Measurements from ENCODE around the gene AOPEP. TPM values are rescaled to one million over a fixed set of nuclear protein-coding genes. Genes with fewer than 3 reads are reported as not detected.

Gene AOPEP
- polyA plus RNA-seq, 1 donor from 2014 or later, result 10.0 TPM

DNA sequence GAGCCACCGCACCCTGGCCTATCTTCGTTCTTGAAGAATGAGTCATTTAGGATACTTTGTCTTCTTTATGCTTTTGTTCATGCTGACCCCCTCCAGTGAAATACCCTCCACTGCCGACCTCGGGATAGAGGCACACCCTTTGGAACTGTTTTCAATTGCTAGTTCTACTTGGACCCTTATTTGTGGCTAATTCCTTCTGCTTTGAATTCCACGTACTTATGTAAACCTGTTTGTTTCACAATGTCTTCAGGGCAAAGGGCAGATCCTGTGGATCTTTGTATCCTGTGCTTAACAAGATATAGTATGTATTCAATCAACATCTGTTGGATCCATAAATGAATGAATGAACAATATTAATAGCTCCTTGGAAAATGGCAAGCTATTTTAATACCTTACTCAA, 19.6 kb upstream of the AOPEP start:
- no peaks in the 10 kb centered on the region for H3K79me2 ChIP-seq (replicated peaks; ENCODE audit: insufficient read depth, low read length)
- H4K20me1 ChIP-seq (ENCODE audit: insufficient read depth), result no peaks in the 10 kb centered on the region
- no peak overlapping the region for H3K4me2 ChIP-seq (ENCODE audit: low read length)
- H3K9me3 ChIP-seq (ENCODE audit: low read length), result no peaks in the 10 kb centered on the region
- H2AFZ ChIP-seq (ENCODE audit: low read depth, low read length), result no peak overlapping the region
- no peak overlapping the region for H3K4me3 ChIP-seq (ENCODE audit: low read length)
- no peaks in the 10 kb centered on the region for H3K27me3 ChIP-seq (ENCODE audit: insufficient read depth, low read depth, low read length)
- H3K9ac ChIP-seq (ENCODE audit: low read length), result no peak overlapping the region
- H3K36me3 ChIP-seq (ENCODE audit: insufficient read depth, low read length), result no peaks in the 10 kb centered on the region
- TF ChIP-seq RAD21 (conservative IDR thresholded peaks at IDR 0.05) (no peak), REST (IDR thresholded peaks at IDR 0.05; ENCODE audit: borderline replicate concordance) (no peak), EP300 (conservative IDR thresholded peaks at IDR 0.05; ENCODE audit: poor library complexity, severe bottlenecking) (no peak), POLR2AphosphoS5 (IDR thresholded peaks at IDR 0.05) (no peak), MXI1 (conservative IDR thresholded peaks at IDR 0.05; ENCODE audit: poor library complexity, severe bottlenecking) (no peak), EZH2 (IDR thresholded peaks at IDR 0.05; ENCODE audit: borderline replicate concordance, insufficient read depth, low read length, poor library complexity, severe bottlenecking) (no peak)
- TF ChIP-seq, protein P1, sequence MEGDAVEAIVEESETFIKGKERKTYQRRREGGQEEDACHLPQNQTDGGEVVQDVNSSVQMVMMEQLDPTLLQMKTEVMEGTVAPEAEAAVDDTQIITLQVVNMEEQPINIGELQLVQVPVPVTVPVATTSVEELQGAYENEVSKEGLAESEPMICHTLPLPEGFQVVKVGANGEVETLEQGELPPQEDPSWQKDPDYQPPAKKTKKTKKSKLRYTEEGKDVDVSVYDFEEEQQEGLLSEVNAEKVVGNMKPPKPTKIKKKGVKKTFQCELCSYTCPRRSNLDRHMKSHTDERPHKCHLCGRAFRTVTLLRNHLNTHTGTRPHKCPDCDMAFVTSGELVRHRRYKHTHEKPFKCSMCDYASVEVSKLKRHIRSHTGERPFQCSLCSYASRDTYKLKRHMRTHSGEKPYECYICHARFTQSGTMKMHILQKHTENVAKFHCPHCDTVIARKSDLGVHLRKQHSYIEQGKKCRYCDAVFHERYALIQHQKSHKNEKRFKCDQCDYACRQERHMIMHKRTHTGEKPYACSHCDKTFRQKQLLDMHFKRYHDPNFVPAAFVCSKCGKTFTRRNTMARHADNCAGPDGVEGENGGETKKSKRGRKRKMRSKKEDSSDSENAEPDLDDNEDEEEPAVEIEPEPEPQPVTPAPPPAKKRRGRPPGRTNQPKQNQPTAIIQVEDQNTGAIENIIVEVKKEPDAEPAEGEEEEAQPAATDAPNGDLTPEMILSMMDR (IDR thresholded peaks at IDR 0.05; ENCODE audit: poor library complexity, severe bottlenecking), result no peak
- no peaks in the 10 kb centered on the region for H3K9me2 ChIP-seq (ENCODE audit: insufficient read depth, low read length)
- H3F3A ChIP-seq (ENCODE audit: insufficient read depth, low read length, poor library complexity, severe bottlenecking), result no peaks in the 10 kb centered on the region
- H3K27ac ChIP-seq (ENCODE audit: low read length), result no peak overlapping the region

DNA sequence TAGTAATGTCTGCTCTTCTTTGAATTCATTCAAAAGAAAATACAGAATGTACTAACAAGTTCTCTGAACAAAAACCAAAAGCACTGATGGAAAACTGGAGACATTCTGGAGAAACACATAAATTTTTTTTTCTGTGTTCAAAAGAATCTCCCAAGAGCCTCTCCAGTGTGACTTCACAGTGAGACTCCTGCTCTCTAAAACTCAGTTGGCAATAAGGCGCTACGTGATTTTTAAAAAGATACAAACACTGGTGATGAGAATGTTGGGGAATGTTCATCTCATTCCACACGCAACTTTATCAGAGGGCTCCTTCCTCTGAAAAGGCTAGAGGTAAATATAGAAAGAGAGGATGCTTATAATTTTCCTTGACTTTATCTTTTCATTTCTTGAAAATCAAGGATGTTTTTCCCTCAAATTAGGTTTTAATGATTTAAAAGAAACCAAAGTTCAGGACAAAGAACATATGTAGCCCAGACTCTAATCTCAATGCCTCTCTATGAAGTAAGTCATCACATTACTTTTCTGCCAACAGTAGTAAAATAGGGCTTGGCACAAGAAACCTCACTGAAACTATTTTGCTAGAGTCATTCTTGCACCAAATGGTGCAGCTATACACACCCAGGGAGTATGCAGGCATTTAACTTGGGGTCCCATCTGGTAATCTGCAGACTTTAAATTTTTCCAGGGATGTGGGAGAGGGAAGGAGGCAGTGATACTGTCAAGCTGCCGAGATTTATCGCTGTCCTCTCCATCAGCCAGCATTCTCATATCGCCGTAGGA, 12.9 kb upstream of the AOPEP start:
- no peaks in the 10 kb centered on the region for H3K9me3 ChIP-seq (ENCODE audit: low read length)

More for the DNA sequence above, 12.9 kb upstream of the AOPEP start:
- no peaks in the 10 kb centered on the region for H3K79me2 ChIP-seq (replicated peaks; ENCODE audit: insufficient read depth, low read length)
- TF ChIP-seq REST (IDR thresholded peaks at IDR 0.05; ENCODE audit: borderline replicate concordance) (no peak), TAF1 (IDR thresholded peaks at IDR 0.05; ENCODE audit: low read depth) (no peak), EP300 (conservative IDR thresholded peaks at IDR 0.05; ENCODE audit: poor library complexity, severe bottlenecking) (no peak), MXI1 (conservative IDR thresholded peaks at IDR 0.05; ENCODE audit: poor library complexity, severe bottlenecking) (no peak), POLR2AphosphoS5 (IDR thresholded peaks at IDR 0.05) (no peak), RAD21 (conservative IDR thresholded peaks at IDR 0.05) (no peak), SMC3 (conservative IDR thresholded peaks at IDR 0.05; ENCODE audit: poor library complexity) (no peak), EZH2 (IDR thresholded peaks at IDR 0.05; ENCODE audit: borderline replicate concordance, insufficient read depth, low read length, poor library complexity, severe bottlenecking) (no peak)
- TF ChIP-seq, protein P1 (IDR thresholded peaks at IDR 0.05; ENCODE audit: poor library complexity, severe bottlenecking), result no peak
- H4K20me1 ChIP-seq (ENCODE audit: insufficient read depth), result no peaks in the 10 kb centered on the region
- H2AFZ ChIP-seq (ENCODE audit: low read depth, low read length), result no peak overlapping the region
- H3K27ac ChIP-seq (ENCODE audit: low read length), result no peak overlapping the region
- no peaks in the 10 kb centered on the region for H3F3A ChIP-seq (ENCODE audit: insufficient read depth, low read length, poor library complexity, severe bottlenecking)
- no peaks in the 10 kb centered on the region for H3K36me3 ChIP-seq (ENCODE audit: insufficient read depth, low read length)
- no peaks in the 10 kb centered on the region for H3K27me3 ChIP-seq (ENCODE audit: insufficient read depth, low read depth, low read length)
- no peak overlapping the region for H3K4me2 ChIP-seq (ENCODE audit: low read length)
- no peak overlapping the region for H3K9ac ChIP-seq (ENCODE audit: low read length)
- no peaks in the 10 kb centered on the region for H3K9me2 ChIP-seq (ENCODE audit: insufficient read depth, low read length)
- no peak overlapping the region for H3K4me3 ChIP-seq (ENCODE audit: low read length)
